ENCODE results near the gene MDH1.
"Not testable (repeated sequence)": the region's sequence is repeated elsewhere in the genome, so short reads cannot be mapped to it uniquely, and the experiment has no call there.

- TF ChIP-seq POLR2AphosphoS5, POLR2A (IDR thresholded peaks at IDR 0.05): not testable (repeated sequence)
Measured at GRCh38 chr2:63573026-63573425, 15.7 kb upstream of the MDH1 start.

Measured in sigmoid colon (tissue), 4 donors.